ENCODE results near the gene MBD5. TPM values are rescaled to one million over a fixed set of nuclear protein-coding genes. Genes with fewer than 3 reads are reported as not detected.

Gene MBD5
- total RNA-seq, 1 experiment from 2014 or later: 18.0 TPM

DNA sequence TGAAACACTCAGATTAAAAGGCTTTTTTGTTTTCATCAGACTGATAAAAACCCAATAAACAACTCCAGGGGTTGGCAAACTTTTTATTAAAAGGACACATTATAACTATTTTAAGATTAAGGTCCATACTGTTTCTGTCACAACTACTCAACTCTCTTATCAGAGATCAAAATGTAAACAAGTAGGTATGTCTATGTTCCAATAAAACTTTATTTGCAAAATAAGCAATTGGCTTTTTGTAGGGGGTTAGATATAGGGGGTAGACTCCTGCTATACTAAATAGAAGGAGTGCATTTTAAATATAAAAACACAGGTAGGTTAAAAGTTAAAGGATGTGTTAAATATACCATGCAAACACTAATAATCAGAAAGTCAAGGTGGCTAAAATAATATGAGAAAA lies 174.0 kb downstream of the MBD5 start:
- DNase-seq: no peak
- no peaks in the 10 kb centered on the region for H3K27me3 ChIP-seq
- H3K9me3 ChIP-seq (replicated peaks): no peaks in the 10 kb centered on the region
- no peak overlapping the region for H3K4me3 ChIP-seq
- H3K27ac ChIP-seq: no peak overlapping the region
- no peaks in the 10 kb centered on the region for H3K36me3 ChIP-seq
- H3K4me1 ChIP-seq: no peaks in the 10 kb centered on the region

- no peaks in the 10 kb centered on the region for H3K36me3 ChIP-seq
- H3K4me1 ChIP-seq: no peaks in the 10 kb centered on the region
- H3K4me3 ChIP-seq: no peak overlapping the region
- H3K27ac ChIP-seq: no peak overlapping the region
- H3K27me3 ChIP-seq: no peaks in the 10 kb centered on the region
- H3K9me3 ChIP-seq (replicated peaks): no peaks in the 10 kb centered on the region
- DNase-seq: peak; percentile 18 to 38
Measured at GRCh38 chr2:148201075-148202004, 180.4 kb downstream of the MBD5 start.

DNA sequence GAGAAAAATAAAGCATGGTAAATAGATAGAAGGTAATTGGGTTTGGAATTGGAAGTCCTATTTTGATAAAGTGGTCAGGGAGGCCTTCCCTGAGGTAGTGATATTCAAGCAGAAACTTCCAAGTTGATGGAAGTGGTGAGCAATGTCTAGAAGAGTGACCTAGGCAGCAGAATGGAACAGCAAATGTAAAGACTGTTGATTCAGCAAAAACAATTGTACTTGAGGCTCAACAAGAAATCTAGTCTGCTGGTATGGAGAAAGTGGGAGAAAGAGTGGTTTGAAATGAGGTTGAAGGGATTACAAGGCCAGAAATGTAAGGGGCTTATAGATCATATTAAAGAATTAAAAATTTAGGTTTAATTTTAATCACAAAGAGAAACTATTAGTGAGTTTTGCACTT lies 181.3 kb downstream of the MBD5 start:
- Histone ChIP-seq H3K36me3 (no peaks in the 10 kb centered on the region), H3K4me3 (no peak overlapping the region), H3K27me3 (no peaks in the 10 kb centered on the region), H3K9me3 (replicated peaks) (no peaks in the 10 kb centered on the region), H3K4me1 (no peaks in the 10 kb centered on the region), H3K27ac (no peak overlapping the region)
- no peak for DNase-seq

DNA sequence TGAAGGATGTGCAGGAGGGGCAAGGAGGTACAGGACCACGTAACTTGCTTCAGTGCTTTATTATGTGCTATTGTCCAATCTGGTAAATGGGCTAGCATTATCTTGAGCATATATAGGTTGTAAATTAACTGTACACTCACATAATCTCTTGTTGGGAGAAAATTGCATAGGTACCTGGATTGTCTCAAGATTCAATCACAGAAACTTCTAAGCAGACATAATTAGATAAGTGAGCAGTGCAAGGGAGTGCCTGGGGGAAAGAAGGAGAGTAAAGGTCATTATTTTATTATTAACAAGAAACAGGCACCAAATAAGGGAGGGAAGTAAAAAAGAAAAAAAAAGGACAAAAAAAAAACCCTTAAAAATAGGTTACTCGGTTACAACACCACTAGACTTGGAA lies 186.2 kb downstream of the MBD5 start:
- Histone ChIP-seq H3K4me3 (no peak overlapping the region), H3K27me3 (no peaks in the 10 kb centered on the region), H3K27ac (no peak overlapping the region), H3K9me3 (replicated peaks) (no peaks in the 10 kb centered on the region), H3K4me1 (no peaks in the 10 kb centered on the region), H3K36me3 (no peaks in the 10 kb centered on the region)
- DNase-seq: no peak

GRCh38 chr2:148209603-148210002 lies 188.7 kb downstream of the MBD5 start:
- DNase-seq: peak in 1 of 2 experiments; percentile 3
- no peaks in the 10 kb centered on the region for H3K9me3 ChIP-seq (replicated peaks)
- H3K4me1 ChIP-seq: no peaks in the 10 kb centered on the region
- H3K27ac ChIP-seq: no peak overlapping the region
- H3K27me3 ChIP-seq: no peaks in the 10 kb centered on the region
- no peak overlapping the region for H3K4me3 ChIP-seq
- no peaks in the 10 kb centered on the region for H3K36me3 ChIP-seq

GRCh38 chr2:148218326-148219075 lies 197.6 kb downstream of the MBD5 start:
- Histone ChIP-seq H3K36me3 (0 out of 2 replicates have a peak, but pooled peaks cover 2% of the 10 kb centered on the region), H3K9me3 (replicated peaks) (no peaks in the 10 kb centered on the region), H3K4me1 (no peaks in the 10 kb centered on the region), H3K27ac (no peak overlapping the region), H3K4me3 (no peak overlapping the region), H3K27me3 (no peaks in the 10 kb centered on the region)
- no peak for DNase-seq

DNA sequence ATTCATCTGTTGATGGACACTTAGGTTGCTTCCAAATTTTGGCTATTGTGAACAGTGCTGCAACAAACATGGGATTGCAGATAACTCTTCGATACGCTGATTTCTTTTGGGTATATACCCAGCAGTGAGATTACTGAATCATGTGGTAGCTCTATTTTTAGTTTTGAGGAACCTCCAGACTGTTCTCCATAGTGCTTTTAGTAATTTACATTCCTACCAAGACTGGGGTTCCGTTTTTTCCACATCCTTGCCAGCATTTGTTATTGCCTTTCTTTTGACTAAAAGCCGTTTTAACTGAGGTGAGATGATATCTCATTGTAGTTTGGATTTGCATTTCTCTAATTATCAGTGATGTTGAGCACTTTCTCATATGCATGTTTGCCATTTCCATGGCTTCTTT lies 200.3 kb downstream of the MBD5 start:
- Histone ChIP-seq H3K4me1 (no peaks in the 10 kb centered on the region), H3K9me3 (replicated peaks) (no peaks in the 10 kb centered on the region), H3K4me3 (no peak overlapping the region), H3K27me3 (no peaks in the 10 kb centered on the region), H3K27ac (no peak overlapping the region), H3K36me3 (0 out of 2 replicates have a peak, but pooled peaks cover 2% of the 10 kb centered on the region)
- no peak for DNase-seq

- no peak overlapping the region for H3K4me3 ChIP-seq
- no peaks in the 10 kb centered on the region for H3K4me1 ChIP-seq
Measured at GRCh38 chr2:148221926-148222325, 201.0 kb downstream of the MBD5 start.

GRCh38 chr2:148231858-148232257 lies 211.0 kb downstream of the MBD5 start:
- Histone ChIP-seq H3K27ac (no peak overlapping the region), H3K9me3 (replicated peaks) (peaks cover 2% of the 10 kb centered on the region; the same call in 1 of the 2 replicates), H3K4me1 (no peaks in the 10 kb centered on the region), H3K4me3 (no peak overlapping the region), H3K27me3 (no peaks in the 10 kb centered on the region), H3K36me3 (peaks cover 2% of the 10 kb centered on the region; the same call in 1 of the 2 replicates)
- no peak for DNase-seq

More at GRCh38 chr2:148221926-148222325, 201.0 kb downstream of the MBD5 start:
- DNase-seq: no peak
- Histone ChIP-seq H3K9me3 (replicated peaks) (0 out of 2 replicates have a peak, but pooled peaks cover 3% of the 10 kb centered on the region), H3K36me3 (0 out of 2 replicates have a peak, but pooled peaks cover 2% of the 10 kb centered on the region), H3K27me3 (no peaks in the 10 kb centered on the region), H3K27ac (no peak overlapping the region)

- H3K27ac ChIP-seq: no peak overlapping the region
- no peak for DNase-seq
- no peaks in the 10 kb centered on the region for H3K4me1 ChIP-seq
- no peak overlapping the region for H3K4me3 ChIP-seq
- peaks cover 3% of the 10 kb centered on the region; the same call in 1 of the 2 replicates for H3K36me3 ChIP-seq
- no peaks in the 10 kb centered on the region for H3K27me3 ChIP-seq
- peaks cover 4% of the 10 kb centered on the region; the same call in 1 of the 2 replicates for H3K9me3 ChIP-seq (replicated peaks)
Measured at GRCh38 chr2:148234143-148234542, 213.3 kb downstream of the MBD5 start.

DNA sequence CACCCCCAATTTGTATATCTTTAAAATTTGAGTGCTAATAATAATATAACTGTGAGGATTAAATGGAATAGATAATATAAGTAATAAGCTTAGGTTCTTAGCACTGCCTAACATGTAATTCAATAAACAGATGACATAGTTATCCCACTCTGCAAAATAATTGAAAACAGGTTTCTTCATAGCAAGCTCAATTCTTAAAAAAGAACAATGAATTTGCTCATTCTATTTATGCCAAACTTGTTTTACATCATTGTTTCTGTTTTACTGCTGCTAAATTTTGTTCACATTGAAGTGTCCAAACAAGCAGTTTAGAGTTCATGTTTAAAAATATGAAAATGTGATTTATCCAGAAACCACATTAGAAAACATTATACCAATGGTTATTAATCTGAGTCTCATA lies 217.0 kb downstream of the MBD5 start:
- H3K4me3 ChIP-seq: no peak overlapping the region
- H3K9me3 ChIP-seq (replicated peaks): peaks cover 4% of the 10 kb centered on the region; the same call in 1 of the 2 replicates
- H3K27ac ChIP-seq: no peak overlapping the region
- no peaks in the 10 kb centered on the region for H3K27me3 ChIP-seq
- H3K4me1 ChIP-seq: no peaks in the 10 kb centered on the region
- no peak for DNase-seq
- H3K36me3 ChIP-seq: peaks cover 3% of the 10 kb centered on the region; the same call in 1 of the 2 replicates

DNA sequence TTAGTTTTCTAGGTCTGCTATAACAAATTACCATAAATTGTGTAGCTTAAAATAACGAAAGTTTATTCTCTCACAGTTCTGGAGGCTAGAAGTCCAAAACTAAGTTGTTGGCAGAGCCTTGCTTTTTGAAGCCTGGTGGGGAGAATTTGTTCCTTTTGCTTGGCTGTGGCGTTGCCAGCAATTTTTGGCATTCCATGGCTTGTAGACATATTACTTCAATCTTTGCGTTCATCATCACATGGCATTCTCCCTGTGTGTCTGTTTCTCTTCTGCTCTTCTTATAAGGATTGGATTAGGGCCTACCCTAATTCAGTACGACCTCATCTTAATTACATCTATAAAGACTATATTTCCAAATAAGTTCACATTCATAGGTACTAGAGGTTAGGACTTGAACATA lies 217.7 kb downstream of the MBD5 start:
- Histone ChIP-seq H3K4me3 (no peak overlapping the region), H3K27me3 (no peaks in the 10 kb centered on the region), H3K9me3 (replicated peaks) (peaks cover 4% of the 10 kb centered on the region; the same call in 1 of the 2 replicates), H3K4me1 (no peaks in the 10 kb centered on the region), H3K36me3 (peaks cover 3% of the 10 kb centered on the region; the same call in 1 of the 2 replicates), H3K27ac (no peak overlapping the region)
- no peak for DNase-seq

GRCh38 chr2:148240838-148241237 lies 219.9 kb downstream of the MBD5 start:
- Histone ChIP-seq H3K4me3 (no peak overlapping the region), H3K36me3 (0 out of 2 replicates have a peak, but pooled peaks cover 3% of the 10 kb centered on the region), H3K27me3 (no peaks in the 10 kb centered on the region), H3K27ac (no peak overlapping the region), H3K9me3 (replicated peaks) (peaks cover 4% of the 10 kb centered on the region; the same call in 1 of the 2 replicates), H3K4me1 (no peaks in the 10 kb centered on the region)
- DNase-seq: no peak

DNA sequence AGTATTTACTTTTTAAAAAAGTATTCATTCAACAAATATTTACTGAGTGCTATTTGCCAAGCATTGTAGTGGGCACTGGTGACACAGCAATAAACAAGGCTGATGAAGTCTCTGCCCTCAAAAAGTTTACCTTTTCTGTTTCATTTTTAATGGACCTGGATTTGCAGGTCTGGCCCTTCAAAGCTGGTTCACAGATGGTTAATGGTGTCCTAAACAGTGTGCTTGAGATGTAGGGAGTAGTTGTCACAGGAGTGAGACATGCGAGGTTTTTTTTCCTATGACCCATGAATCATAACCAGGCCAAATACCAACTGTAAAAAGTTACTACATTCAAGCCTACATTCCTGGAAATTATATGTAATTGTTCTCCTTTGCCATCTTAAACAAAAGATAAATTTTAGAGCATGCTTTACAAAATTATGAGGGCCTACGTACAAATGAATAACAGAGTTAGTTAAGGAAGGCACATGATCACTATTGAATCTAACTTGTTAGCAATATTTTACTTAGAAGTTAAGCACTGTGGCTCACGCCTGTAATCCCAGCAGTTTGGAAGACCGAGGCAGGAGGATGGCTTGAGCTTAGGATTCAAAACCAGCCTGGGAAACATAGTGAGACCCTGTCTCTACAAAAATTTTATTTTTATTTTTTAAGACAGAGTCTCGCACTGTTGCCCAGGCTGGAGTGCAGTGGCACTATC lies 223.9 kb downstream of the MBD5 start:
- H3K27me3 ChIP-seq: no peaks in the 10 kb centered on the region
- DNase-seq: no peak
- no peaks in the 10 kb centered on the region; the same call in 1 of the 2 replicates for H3K9me3 ChIP-seq (replicated peaks)
- H3K4me3 ChIP-seq: no peak overlapping the region
- no peaks in the 10 kb centered on the region for H3K36me3 ChIP-seq
- no peak overlapping the region for H3K27ac ChIP-seq
- H3K4me1 ChIP-seq: no peaks in the 10 kb centered on the region

Measured in SJCRH30 (cell line).